IPS-20b (cell line): ENCODE measurements around the gene HDHD3.
"Not testable (repeated sequence)": the region's sequence is repeated elsewhere in the genome, so short reads cannot be mapped to it uniquely, and the experiment has no call there.

ENCODE experiments used
- H3K27ac ChIP-seq: one replicate; pipeline ENCODE4 v1.5.1; 2013; ENCODE audit warnings: low read length
- H3K27me3 ChIP-seq: 2 replicates; pipeline ENCODE4 v1.6.1; 2013; ENCODE audit warnings: mild to moderate bottlenecking, low read length, inconsistent platforms; ENCODE audit not compliant: insufficient read depth
- H3K36me3 ChIP-seq: 2 replicates; pipeline ENCODE4 v1.6.1; 2013; ENCODE audit warnings: low read depth, mild to moderate bottlenecking, inconsistent platforms, low read length, moderate library complexity; ENCODE audit not compliant: insufficient read depth
- H3K4me1 ChIP-seq: 2 replicates; pipeline ENCODE4 v1.6.1; 2013; ENCODE audit warnings: mild to moderate bottlenecking, control low read depth, inconsistent platforms, low read length, moderate library complexity; ENCODE audit not compliant: insufficient read depth
- H3K4me3 ChIP-seq: 2 replicates; pipeline ENCODE4 v1.5.1; 2013; ENCODE audit warnings: mild to moderate bottlenecking, low read length, inconsistent platforms
- H3K9ac ChIP-seq: 2 replicates; pipeline ENCODE4 v1.6.1; 2013; ENCODE audit warnings: low read depth, mild to moderate bottlenecking, inconsistent platforms, low read length, moderate library complexity
- H3K9me3 ChIP-seq: 2 replicates; pipeline ENCODE4 v1.6.1; 2013; ENCODE audit warnings: mild to moderate bottlenecking, low read depth, low read length, inconsistent platforms; ENCODE audit not compliant: insufficient read depth

Gene HDHD3, protein sequence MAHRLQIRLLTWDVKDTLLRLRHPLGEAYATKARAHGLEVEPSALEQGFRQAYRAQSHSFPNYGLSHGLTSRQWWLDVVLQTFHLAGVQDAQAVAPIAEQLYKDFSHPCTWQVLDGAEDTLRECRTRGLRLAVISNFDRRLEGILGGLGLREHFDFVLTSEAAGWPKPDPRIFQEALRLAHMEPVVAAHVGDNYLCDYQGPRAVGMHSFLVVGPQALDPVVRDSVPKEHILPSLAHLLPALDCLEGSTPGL

DNA sequence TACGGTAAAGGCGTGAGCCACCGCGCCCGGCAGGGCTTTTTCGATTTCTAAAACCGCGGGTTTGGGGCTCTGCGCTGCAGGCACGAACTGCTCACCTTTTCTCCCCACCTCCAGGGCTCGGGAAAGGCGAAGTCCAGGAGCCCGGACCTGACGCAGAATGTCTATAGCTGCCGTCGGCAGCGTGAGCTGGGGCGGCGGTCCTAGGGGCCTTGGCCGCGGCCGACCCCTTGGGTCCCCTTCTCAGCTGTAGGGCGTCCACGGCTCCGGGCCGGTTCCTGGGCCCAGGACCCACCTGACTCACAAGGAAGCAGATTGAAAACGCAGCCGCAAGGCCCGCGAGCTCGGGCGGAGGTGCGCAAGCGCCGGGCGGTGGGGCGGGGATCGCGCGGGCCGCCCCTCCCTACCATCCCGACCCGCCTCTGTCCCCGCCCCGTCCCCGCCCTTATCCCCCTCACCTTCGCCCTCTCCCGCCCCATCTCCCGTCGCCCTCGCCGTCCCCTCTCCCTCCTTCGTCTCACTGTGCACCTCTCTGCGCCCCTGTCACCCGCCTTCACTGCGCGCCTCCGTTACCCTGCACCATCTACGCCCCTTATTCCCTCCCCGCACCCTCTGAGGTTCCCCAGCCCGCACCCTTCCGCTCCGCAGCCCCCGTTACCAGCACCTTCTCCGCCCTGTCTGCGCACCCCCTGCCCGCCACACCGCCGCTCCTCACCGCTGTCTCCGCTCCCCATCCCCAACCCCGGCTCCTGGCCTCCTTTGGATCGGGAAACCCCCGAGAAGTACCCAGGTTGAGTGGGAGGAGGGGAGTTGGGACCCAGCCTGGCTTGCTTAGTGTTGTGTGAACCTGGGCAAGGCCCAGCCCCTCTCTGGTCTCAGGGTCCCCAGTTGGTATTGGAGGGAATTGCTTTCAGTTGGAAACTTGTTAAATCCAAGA is at the start of gene HDHD3:
HDHD3 (minus strand) TSS at position 353 of the 934 bp plus-strand sequence. CDS start 2,632 bp downstream, outside the sequence.
- Histone ChIP-seq H3K27ac (peak within 1 kb of the TSS; percentile 65), H3K9ac (peak within 1 kb of the TSS; percentile 81), H3K4me3 (peak within 1 kb of the TSS; percentile 92)

DNA sequence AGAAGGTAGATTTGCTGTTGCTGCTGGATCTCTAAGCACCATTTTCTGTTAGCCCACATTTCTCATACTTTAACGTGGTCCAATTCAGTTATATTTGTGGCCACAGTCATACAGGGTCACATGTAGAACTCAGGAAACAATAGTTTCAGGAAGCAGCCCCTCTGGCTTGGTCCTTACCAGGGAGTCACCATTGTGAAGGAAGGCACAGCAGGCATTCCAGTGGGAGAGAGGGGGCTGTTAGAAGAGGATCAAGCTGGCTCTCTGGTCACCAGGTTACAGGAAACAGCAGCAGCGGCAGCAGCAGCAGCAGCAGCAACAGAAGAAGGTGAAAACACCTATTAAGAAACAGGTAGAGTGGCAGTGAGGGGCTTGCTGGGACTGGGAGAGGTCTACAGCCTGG is 48.3 kb upstream of the HDHD3 start:
- Histone ChIP-seq H3K9ac (no peak overlapping the region), H3K36me3 (no peaks in the 10 kb centered on the region), H3K9me3 (no peaks in the 10 kb centered on the region), H3K4me1 (no peaks in the 10 kb centered on the region; the same call in 1 of the 2 replicates), H3K27me3 (no peaks in the 10 kb centered on the region), H3K27ac (no peak overlapping the region), H3K4me3 (no peak overlapping the region)

More for the DNA sequence above, at the start of gene HDHD3:
- Histone ChIP-seq H3K36me3 (peaks cover 19% of the 10 kb centered on the region), H3K4me1 (no peaks in the 10 kb centered on the region; the same call in 1 of the 2 replicates), H3K9me3 (no peaks in the 10 kb centered on the region), H3K27me3 (no peaks in the 10 kb centered on the region)

DNA sequence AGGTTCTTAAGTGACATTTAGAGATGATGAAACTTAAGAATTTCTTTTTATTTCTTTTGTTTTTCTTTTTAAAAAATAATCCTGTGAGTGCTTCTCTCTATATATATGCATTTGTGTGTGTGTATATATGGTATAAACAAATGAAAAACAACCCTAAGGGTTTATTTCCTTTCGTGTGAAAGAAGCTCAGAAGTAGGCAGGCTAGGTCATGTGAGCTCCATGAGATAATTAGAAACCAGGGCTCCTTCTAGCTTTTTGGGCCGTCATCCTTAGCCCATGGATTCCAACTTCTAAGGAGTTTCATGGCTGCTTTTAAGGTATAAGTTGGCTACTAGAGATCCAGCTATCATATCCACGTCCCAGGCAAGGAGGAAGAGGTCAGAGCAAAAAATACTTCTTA is 44.9 kb upstream of the HDHD3 start:
- H3K4me1 ChIP-seq: no peaks in the 10 kb centered on the region; the same call in 1 of the 2 replicates
- no peak overlapping the region for H3K9ac ChIP-seq
- H3K36me3 ChIP-seq: no peaks in the 10 kb centered on the region
- no peak overlapping the region for H3K27ac ChIP-seq
- no peaks in the 10 kb centered on the region for H3K27me3 ChIP-seq
- H3K4me3 ChIP-seq: no peak overlapping the region
- H3K9me3 ChIP-seq: no peaks in the 10 kb centered on the region

DNA sequence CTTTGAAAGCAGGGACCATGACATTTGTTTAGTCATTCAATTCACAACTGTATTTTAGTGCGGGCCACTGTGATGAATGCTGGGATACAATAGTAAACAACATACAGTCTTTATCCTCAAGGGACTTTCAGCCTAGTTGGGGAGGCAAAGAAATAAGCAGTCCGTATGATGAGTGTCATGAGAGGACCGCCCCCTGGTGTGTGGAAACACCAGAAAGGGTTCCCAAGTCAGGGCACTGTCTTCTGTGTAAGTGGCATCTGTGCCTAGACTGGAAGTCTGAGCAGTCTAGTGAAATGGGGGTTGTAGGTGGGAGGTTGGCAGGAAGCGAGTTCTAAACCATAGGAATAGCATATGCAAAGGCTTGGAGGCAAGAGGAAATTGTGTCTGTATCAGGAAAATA is 40.6 kb upstream of the HDHD3 start:
- Histone ChIP-seq H3K36me3 (no peaks in the 10 kb centered on the region), H3K9ac (no peak overlapping the region), H3K9me3 (no peaks in the 10 kb centered on the region), H3K4me1 (no peaks in the 10 kb centered on the region), H3K27ac (no peak overlapping the region), H3K4me3 (no peak overlapping the region), H3K27me3 (no peaks in the 10 kb centered on the region)

DNA sequence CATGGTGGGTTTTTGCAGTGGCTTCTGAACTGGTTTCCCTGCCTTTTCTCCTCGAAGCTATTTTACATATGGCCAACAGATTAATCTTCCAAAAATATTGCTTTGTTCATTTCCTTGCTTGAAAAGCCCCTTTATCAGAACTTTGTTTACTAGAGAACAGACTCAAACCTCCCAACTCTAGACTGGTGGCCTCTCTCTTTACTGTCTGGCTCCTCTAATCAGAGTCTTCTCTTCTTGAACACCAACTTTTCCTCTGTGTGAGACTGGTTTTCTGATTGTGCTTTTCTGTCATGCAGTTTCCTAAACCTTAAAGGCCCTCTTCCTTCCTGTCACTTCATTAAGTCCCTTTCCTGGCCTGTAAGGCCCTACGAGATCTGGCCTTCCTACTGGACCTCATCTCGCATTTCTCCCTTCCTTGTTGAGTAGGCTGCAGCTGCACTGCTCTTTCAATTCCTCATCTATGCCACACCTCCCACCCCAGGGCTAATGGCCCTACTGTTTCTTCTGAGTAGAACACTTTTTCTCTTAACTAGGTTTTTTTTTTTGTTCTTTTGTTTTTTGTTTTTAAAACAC is 39.4 kb upstream of the HDHD3 start:
- no peak overlapping the region for H3K27ac ChIP-seq
- H3K36me3 ChIP-seq: no peaks in the 10 kb centered on the region
- no peak overlapping the region for H3K9ac ChIP-seq

DNA sequence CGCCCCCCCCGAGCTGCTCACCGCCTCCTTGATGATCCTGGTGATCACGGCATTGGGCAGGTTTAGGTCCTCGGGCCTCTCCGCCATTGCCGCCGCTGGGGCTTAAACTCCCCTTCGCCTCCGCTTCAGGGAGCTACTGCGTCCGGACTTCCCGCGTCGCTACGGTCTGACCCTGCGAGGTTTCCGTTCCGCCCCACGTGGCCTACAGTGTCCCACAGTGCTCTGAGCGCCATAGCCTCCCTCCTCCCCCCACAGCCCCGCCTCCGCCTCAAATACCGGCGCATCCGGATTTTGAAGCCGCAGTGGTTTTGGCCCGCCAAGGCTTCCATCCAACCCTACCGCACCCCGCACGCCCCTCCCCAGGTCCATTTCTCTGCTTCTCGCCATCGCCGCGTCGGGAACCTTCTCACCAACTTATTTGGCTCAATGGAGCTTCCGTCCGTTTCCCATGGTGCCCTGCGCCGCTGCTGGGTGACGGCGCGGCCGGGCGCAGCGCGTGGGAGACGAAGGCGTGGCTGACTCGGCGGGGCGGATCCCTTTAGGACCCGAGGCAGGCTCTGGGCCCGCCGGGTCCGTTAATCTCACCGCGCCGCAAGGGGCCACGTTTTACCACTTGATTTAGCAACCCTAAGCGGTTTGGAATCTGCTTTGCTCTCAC is 33.5 kb upstream of the HDHD3 start, which contains the start of the genes C9orf43 and POLE3:
C9orf43 (plus strand) TSS at position 541 of the 658 bp plus-strand sequence. CDS start 2,747 bp downstream, outside the sequence.
POLE3 (minus strand) TSS at position 469 of the 658 bp plus-strand sequence; CDS start at position 87, 382 bp downstream.
- Histone ChIP-seq H3K9ac (peak within 1 kb of the TSS; percentile 97), H3K36me3 (peaks cover 27% of the 10 kb centered on the region), H3K27me3 (no peaks in the 10 kb centered on the region), H3K4me3 (peak within 1 kb of the TSS; percentile 94), H3K4me1 (peaks cover 3% of the 10 kb centered on the region; the same call in 1 of the 2 replicates), H3K9me3 (no peaks in the 10 kb centered on the region), H3K27ac (peak within 1 kb of the TSS; percentile 96)

More for the DNA sequence above, 39.4 kb upstream of the HDHD3 start:
- no peaks in the 10 kb centered on the region for H3K9me3 ChIP-seq
- no peaks in the 10 kb centered on the region for H3K27me3 ChIP-seq
- no peak overlapping the region for H3K4me3 ChIP-seq
- H3K4me1 ChIP-seq: no peaks in the 10 kb centered on the region

DNA sequence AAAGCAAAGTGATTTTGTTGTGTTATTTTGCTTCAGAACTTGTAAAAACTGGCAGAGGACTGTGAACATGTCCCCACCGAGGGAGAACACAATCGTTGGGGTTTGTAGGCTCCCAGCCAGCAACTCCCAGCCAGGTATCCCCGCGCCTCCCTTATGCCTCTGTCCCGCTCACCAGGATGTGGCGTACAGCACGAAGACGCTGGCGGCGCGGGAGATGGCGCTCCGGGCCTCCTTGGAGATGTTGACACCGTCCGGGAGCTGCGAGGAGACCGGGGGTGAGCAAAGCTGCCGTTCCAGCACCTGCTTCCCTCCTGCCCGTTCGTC is 33.1 kb upstream of the HDHD3 start:
- Histone ChIP-seq H3K9ac (peak overlapping the region; percentile 97), H3K9me3 (no peaks in the 10 kb centered on the region)

DNA sequence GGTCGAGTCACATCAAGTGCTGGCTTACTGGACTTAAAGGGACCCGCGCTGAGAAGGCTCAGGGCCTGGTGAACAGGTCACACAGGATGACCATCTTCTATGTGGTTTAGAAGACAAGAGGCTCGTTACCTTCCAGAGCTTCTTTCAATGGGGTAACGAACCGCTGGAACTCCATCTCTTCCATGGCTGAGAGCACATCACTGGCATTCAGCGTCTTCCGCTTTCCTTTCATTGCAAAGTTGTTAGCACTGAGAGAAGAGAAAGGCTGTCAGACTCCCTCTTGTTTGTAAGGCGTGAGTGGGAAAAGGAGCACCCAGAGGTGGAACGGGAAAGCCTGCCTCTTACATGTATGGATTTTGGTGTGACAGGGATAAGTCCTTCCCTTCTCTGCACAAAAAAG is 32.7 kb upstream of the HDHD3 start:
- H3K4me1 ChIP-seq: peaks cover 3% of the 10 kb centered on the region; the same call in 1 of the 2 replicates
- peaks cover 27% of the 10 kb centered on the region for H3K36me3 ChIP-seq
- no peaks in the 10 kb centered on the region for H3K9me3 ChIP-seq
- no peaks in the 10 kb centered on the region for H3K27me3 ChIP-seq
- H3K27ac ChIP-seq: peak overlapping the region; percentile 96
- peak overlapping the region; percentile 94 for H3K4me3 ChIP-seq
- H3K9ac ChIP-seq: peak overlapping the region; percentile 97

More for the DNA sequence above, 33.1 kb upstream of the HDHD3 start:
- Histone ChIP-seq H3K4me3 (peak overlapping the region; percentile 94), H3K4me1 (peaks cover 3% of the 10 kb centered on the region; the same call in 1 of the 2 replicates), H3K27ac (peak overlapping the region; percentile 96), H3K36me3 (peaks cover 27% of the 10 kb centered on the region), H3K27me3 (no peaks in the 10 kb centered on the region)

DNA sequence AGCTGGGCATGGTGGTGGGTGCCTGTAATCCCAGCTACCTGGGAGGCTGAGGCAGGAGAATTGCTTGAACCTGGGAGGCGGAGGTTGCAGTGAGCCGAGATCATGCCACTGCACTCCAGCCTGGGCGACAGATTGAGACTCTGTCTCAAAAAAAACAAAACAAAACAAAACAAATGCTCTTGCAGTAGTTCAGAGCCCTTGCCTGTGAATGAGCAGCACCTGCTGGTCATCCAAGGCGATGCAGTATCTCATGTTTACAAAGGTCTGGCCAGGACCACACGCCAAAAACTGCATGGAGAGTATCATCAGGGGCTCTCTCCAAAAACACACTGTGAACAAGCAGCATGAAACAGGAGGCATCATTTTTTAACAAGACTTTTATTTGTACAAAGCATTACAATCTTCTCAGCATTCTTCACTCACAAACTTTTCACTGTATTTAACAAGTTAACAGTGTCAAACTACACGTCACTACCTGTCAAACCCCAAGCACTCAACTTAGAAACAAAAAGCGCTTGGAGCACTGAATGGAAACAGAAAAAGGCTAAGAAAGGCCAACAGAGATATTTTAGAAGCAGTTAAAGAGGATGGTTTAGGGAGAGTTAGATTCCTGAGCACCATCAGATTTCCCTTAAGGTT is 30.2 kb upstream of the HDHD3 start:
- H3K27ac ChIP-seq, H3K9ac ChIP-seq, H3K9me3 ChIP-seq, H3K4me3 ChIP-seq, H3K4me1 ChIP-seq, H3K27me3 ChIP-seq: not testable (repeated sequence)
- H3K36me3 ChIP-seq: peaks cover 27% of the 10 kb centered on the region

DNA sequence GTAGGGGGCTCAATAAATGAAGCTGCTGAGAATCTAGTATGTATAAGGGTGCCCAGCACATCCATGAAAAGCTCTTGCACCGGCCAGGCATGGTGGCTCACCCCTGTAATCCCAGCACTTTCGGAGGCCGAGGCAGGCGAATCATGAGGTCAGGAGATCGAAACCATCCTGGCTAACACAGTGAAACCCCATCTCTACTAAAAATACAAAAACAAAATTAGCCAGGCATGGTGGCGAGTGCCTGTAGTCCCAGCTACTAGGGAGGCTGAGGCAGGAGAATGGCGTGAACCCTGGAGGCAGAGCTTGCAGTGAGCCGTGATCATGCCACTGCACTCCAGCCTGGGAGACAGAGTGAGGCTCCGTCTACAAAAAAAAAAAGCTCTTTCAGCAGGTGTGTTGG is 29.6 kb upstream of the HDHD3 start:
- not testable (repeated sequence) for H3K27ac ChIP-seq, H3K4me1 ChIP-seq, H3K9me3 ChIP-seq, H3K9ac ChIP-seq, H3K4me3 ChIP-seq, H3K27me3 ChIP-seq
- peaks cover 27% of the 10 kb centered on the region for H3K36me3 ChIP-seq

DNA sequence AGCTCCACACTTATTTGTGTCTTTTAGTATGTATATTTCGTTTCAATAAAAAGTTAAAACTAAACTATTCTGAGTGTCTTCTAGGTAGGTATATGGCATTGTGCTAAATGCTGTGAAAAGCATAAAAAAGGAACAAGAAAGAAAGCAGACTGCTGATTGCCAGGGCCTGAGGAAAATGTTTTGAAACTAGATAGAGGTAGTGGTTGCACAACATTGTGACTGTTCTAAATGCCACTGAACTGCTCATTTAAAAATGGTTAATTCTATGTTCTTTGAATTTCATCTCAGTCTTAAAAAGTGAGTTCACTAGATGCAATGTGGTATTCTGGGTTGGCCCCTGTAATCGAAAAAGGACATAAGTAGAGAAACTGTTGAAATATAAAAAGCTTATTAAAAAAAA is 26.9 kb upstream of the HDHD3 start:
- H3K9me3 ChIP-seq: no peaks in the 10 kb centered on the region
- H3K27ac ChIP-seq: no peak overlapping the region
- no peaks in the 10 kb centered on the region for H3K27me3 ChIP-seq
- no peaks in the 10 kb centered on the region for H3K4me1 ChIP-seq
- H3K9ac ChIP-seq: no peak overlapping the region
- H3K4me3 ChIP-seq: no peak overlapping the region
- peaks cover 17% of the 10 kb centered on the region for H3K36me3 ChIP-seq
